ENCODE measurements around the gene SOCS1. TPM values are rescaled to one million over a fixed set of nuclear protein-coding genes. Genes with fewer than 3 reads are reported as not detected.
A peak's percentile ranks its signal among the peaks of the same experiment; 100 is the strongest.

Gene SOCS1
- total RNA-seq, 2 experiments from 2014 or later = 127 to 133 TPM

GRCh38 chr16:11245222-11245737 lies 10.7 kb downstream of the SOCS1 start:
- Mint-ChIP-seq H3K4me1 (peaks cover 47% of the 10 kb centered on the region), H3K36me3 (ENCODE audit: low read depth) (peaks cover 36% of the 10 kb centered on the region), H3K27me3 (no peaks in the 10 kb centered on the region), H3K4me3 (no peak overlapping the region), H3K9me3 (no peaks in the 10 kb centered on the region), H3K27ac (no peak overlapping the region)
- ChIA-PET POLR2A (interaction anchor here (0.6 to 1.2 kb wide), 4 partner anchors 21 to 193 kb away, joined by 3 to 4 read pairs (median 4); no protein-coding TSS in a partner anchor), CTCF (interaction anchor here (1.2 to 2.7 kb wide), 5 partner anchors 9 to 281 kb away, joined by 3 to 15 read pairs (median 7); partner anchors contain the start of gene SOCS1)
- DNase-seq = no peak

GRCh38 chr16:11242658-11243057 lies 13.3 kb downstream of the SOCS1 start:
- Mint-ChIP-seq H3K36me3 (ENCODE audit: low read depth) (peaks cover 13% of the 10 kb centered on the region), H3K27ac (no peak overlapping the region), H3K27me3 (no peaks in the 10 kb centered on the region), H3K4me3 (no peak overlapping the region), H3K4me1 (peaks cover 25% of the 10 kb centered on the region), H3K9me3 (peaks cover 3% of the 10 kb centered on the region)
- CTCF ChIA-PET = interaction anchor here (2.4 kb wide), 1 partner anchor 10 kb away, joined by 8 read pairs; no protein-coding TSS in a partner anchor
- POLR2A ChIA-PET = no interaction called here
- DNase-seq = no peak

GRCh38 chr16:11241480-11242204 lies 14.4 kb downstream of the SOCS1 start:
- no peak for DNase-seq
- peaks cover 23% of the 10 kb centered on the region for H3K4me1 Mint-ChIP-seq
- peaks cover 3% of the 10 kb centered on the region for H3K9me3 Mint-ChIP-seq
- peaks cover 5% of the 10 kb centered on the region for H3K36me3 Mint-ChIP-seq (ENCODE audit: low read depth)
- CTCF ChIA-PET = interaction anchor here (1.0 to 2.4 kb wide), 2 partner anchors 9 to 11 kb away, joined by 3 to 8 read pairs; no protein-coding TSS in a partner anchor
- H3K4me3 Mint-ChIP-seq = no peak overlapping the region
- H3K27ac Mint-ChIP-seq = no peak overlapping the region
- POLR2A ChIA-PET = interaction anchor here (0.6 kb wide), 1 partner anchor 249 kb away, joined by 4 read pairs; no protein-coding TSS in a partner anchor
- H3K27me3 Mint-ChIP-seq = no peaks in the 10 kb centered on the region

GRCh38 chr16:11240636-11241473 lies 15.1 kb downstream of the SOCS1 start:
- CTCF ChIA-PET = interaction anchor here (0.8 to 2.4 kb wide), 3 partner anchors 8 to 95 kb away, joined by 3 to 8 read pairs (median 3); no protein-coding TSS in a partner anchor

GRCh38 chr16:11239644-11240632 lies 16.1 kb downstream of the SOCS1 start:
- H3K4me1 Mint-ChIP-seq = peaks cover 20% of the 10 kb centered on the region

More at GRCh38 chr16:11240636-11241473, 15.1 kb downstream of the SOCS1 start:
- Mint-ChIP-seq H3K4me3 (no peak overlapping the region), H3K9me3 (peaks cover 3% of the 10 kb centered on the region), H3K4me1 (peaks cover 20% of the 10 kb centered on the region), H3K27me3 (no peaks in the 10 kb centered on the region), H3K36me3 (ENCODE audit: low read depth) (peaks cover 2% of the 10 kb centered on the region), H3K27ac (no peak overlapping the region)
- DNase-seq = peak; percentile 58
- POLR2A ChIA-PET = interaction anchor here (1.0 to 1.2 kb wide), 2 partner anchors 10 to 11 kb away, joined by 3 to 6 read pairs; no protein-coding TSS in a partner anchor

GRCh38 chr16:11238272-11239202 lies 17.5 kb downstream of the SOCS1 start:
- Mint-ChIP-seq H3K27ac (peak overlapping the region; percentile 31), H3K4me1 (peaks cover 31% of the 10 kb centered on the region), H3K27me3 (no peaks in the 10 kb centered on the region), H3K36me3 (ENCODE audit: low read depth) (no peaks in the 10 kb centered on the region), H3K4me3 (no peak overlapping the region), H3K9me3 (peaks cover 3% of the 10 kb centered on the region)
- ChIA-PET CTCF (interaction anchor here (1.2 kb wide), 1 partner anchor 13 kb away, joined by 4 read pairs; no protein-coding TSS in a partner anchor), POLR2A (interaction anchor here (0.6 kb wide), 1 partner anchor 137 kb away, joined by 10 read pairs; no protein-coding TSS in a partner anchor)
- DNase-seq = no peak

More at GRCh38 chr16:11239644-11240632, 16.1 kb downstream of the SOCS1 start:
- Mint-ChIP-seq H3K4me3 (no peak overlapping the region), H3K27ac (no peak overlapping the region), H3K9me3 (peaks cover 3% of the 10 kb centered on the region), H3K36me3 (ENCODE audit: low read depth) (peaks cover under 1% of the 10 kb centered on the region), H3K27me3 (no peaks in the 10 kb centered on the region)
- CTCF ChIA-PET = interaction anchor here (0.8 kb wide), 1 partner anchor 94 kb away, joined by 3 read pairs; no protein-coding TSS in a partner anchor
- no peak for DNase-seq
- POLR2A ChIA-PET = interaction anchor here (1.0 to 1.2 kb wide), 2 partner anchors 11 to 12 kb away, joined by 3 to 6 read pairs; no protein-coding TSS in a partner anchor

- Mint-ChIP-seq H3K27me3 (no peaks in the 10 kb centered on the region), H3K36me3 (ENCODE audit: low read depth) (no peaks in the 10 kb centered on the region), H3K27ac (peak overlapping the region; percentile 27), H3K4me1 (peaks cover 50% of the 10 kb centered on the region), H3K4me3 (no peak overlapping the region), H3K9me3 (peaks cover 3% of the 10 kb centered on the region)
- CTCF ChIA-PET = interaction anchor here (0.8 to 2.0 kb wide), 7 partner anchors 10 to 271 kb away, joined by 3 to 13 read pairs (median 4); no protein-coding TSS in a partner anchor
- DNase-seq = no peak
- POLR2A ChIA-PET = no interaction called here
These were observed 19.3 kb downstream of the SOCS1 start for GRCh38 chr16:11236461-11237254.

- Mint-ChIP-seq H3K4me1 (peaks cover 60% of the 10 kb centered on the region), H3K27ac (peak overlapping the region; percentile 75), H3K36me3 (ENCODE audit: low read depth) (peaks cover 1% of the 10 kb centered on the region), H3K9me3 (peaks cover 3% of the 10 kb centered on the region), H3K4me3 (no peak overlapping the region), H3K27me3 (no peaks in the 10 kb centered on the region)
- DNase-seq = no peak
- ChIA-PET CTCF (interaction anchor here (0.8 to 3.3 kb wide), 8 partner anchors 11 to 270 kb away, joined by 3 to 16 read pairs (median 5); partner anchors contain the start of gene SOCS1), POLR2A (interaction anchor here (0.6 kb wide), 1 partner anchor 14 kb away, joined by 3 read pairs; no protein-coding TSS in a partner anchor)
These were observed 20.4 kb downstream of the SOCS1 start for GRCh38 chr16:11235703-11235991.

- Mint-ChIP-seq H3K27me3 (no peaks in the 10 kb centered on the region), H3K27ac (peak overlapping the region; percentile 75), H3K9me3 (peaks cover 3% of the 10 kb centered on the region), H3K4me3 (no peak overlapping the region), H3K4me1 (peaks cover 65% of the 10 kb centered on the region), H3K36me3 (ENCODE audit: low read depth) (peaks cover 1% of the 10 kb centered on the region)
- no peak for DNase-seq
- ChIA-PET POLR2A (interaction anchor here (0.6 kb wide), 1 partner anchor 14 kb away, joined by 3 read pairs; no protein-coding TSS in a partner anchor), CTCF (interaction anchor here (1.1 to 3.3 kb wide), 6 partner anchors 10 to 269 kb away, joined by 3 to 16 read pairs (median 6); partner anchors contain the start of gene SOCS1)
These were observed 20.9 kb downstream of the SOCS1 start for GRCh38 chr16:11234884-11235702.

All from activated CD4-positive, alpha-beta T cell treated with anti-CD3 and anti-CD28 coated beads, Interleukin-2, amount 10 ng/mL, durations not matched to agents 7 days and 5 days (primary cell).